Myometrial cell (primary cell): ENCODE results near the gene CCDC32. TPM values are rescaled to one million over a fixed set of nuclear protein-coding genes. Genes with fewer than 3 reads are reported as not detected.

Experiments used
- total RNA-seq: library from RNA; depleted of rRNA; stranded (reverse); fragments of >200 nt; gene quantifications from 2 replicates; pipeline ENCODE4 v1.2.3, GENCODE V29; 2015

The CCDC32 gene
- 20.8 and 37.7 TPM in 2 replicates for total RNA-seq

GRCh38 chr15:40564591-40565332 is at the start of gene CCDC32:
Gene CCDC32, minus strand, starts transcription at chr15:40565042. Its CDS starts 2,027 bp downstream, at chr15:40563015.

GRCh38 chr15:40593588-40594428 is 29.0 kb upstream of the CCDC32 start, which contains the start of gene KNL1:
Gene KNL1, plus strand, starts transcription at chr15:40594249. Its CDS starts 8,683 bp downstream, at chr15:40602932.

GRCh38 chr15:40569129-40569953 is 4.5 kb upstream of the CCDC32 start, which contains the start of gene RPUSD2:
Gene RPUSD2, plus strand, starts transcription at chr15:40569299. Its CDS starts 39 bp downstream, at chr15:40569338.

Other genes with a start within 250 kb of the CCDC32 start
- gene INAFM2, start 241.3 kb downstream of the CCDC32 start, total RNA-seq: 5.5 and 9.0 TPM in 2 replicates
- 5.2 and 5.3 TPM in 2 replicates for gene CCDC9B, start 224.1 kb downstream of the CCDC32 start, total RNA-seq
- not detected in 2 replicates for gene PHGR1, start 214.0 kb downstream of the CCDC32 start, total RNA-seq
- under 0.01 and 0.35 TPM in 2 replicates for gene DISP2, start 206.8 kb downstream of the CCDC32 start, total RNA-seq
- gene KNSTRN, start 182.3 kb downstream of the CCDC32 start, total RNA-seq: 43.2 and 47.3 TPM in 2 replicates
- gene IVD, start 159.2 kb downstream of the CCDC32 start, total RNA-seq: 35.1 and 39.8 TPM in 2 replicates
- gene BAHD1, start 124.1 kb downstream of the CCDC32 start, total RNA-seq: 9.4 and 11.2 TPM in 2 replicates
- 30.8 and 32.6 TPM in 2 replicates for gene CHST14, start 94.1 kb downstream of the CCDC32 start, total RNA-seq
- 12.4 and 18.1 TPM in 2 replicates for gene RPUSD2, start 4.3 kb upstream of the CCDC32 start, total RNA-seq
- 17.3 and 38.5 TPM in 2 replicates for gene KNL1, start 29.2 kb upstream of the CCDC32 start, total RNA-seq
- 5.5 and 6.3 TPM in 2 replicates for gene RAD51, start 130.1 kb upstream of the CCDC32 start, total RNA-seq
- gene RMDN3, start 190.2 kb upstream of the CCDC32 start, total RNA-seq: 21.1 and 23.4 TPM in 2 replicates
- 3.5 and 23.4 TPM in 2 replicates for gene GCHFR, start 199.0 kb upstream of the CCDC32 start, total RNA-seq
- gene C15orf62, start 204.9 kb upstream of the CCDC32 start, total RNA-seq: under 0.01 and 0.18 TPM in 2 replicates
- 33.0 and 49.9 TPM in 2 replicates for gene ZFYVE19, start 242.0 kb upstream of the CCDC32 start, total RNA-seq
- 28.0 and 65.2 TPM in 2 replicates for gene DNAJC17, start 242.4 kb upstream of the CCDC32 start, total RNA-seq